Fibroblast of skin of back (primary cell): Measurements from ENCODE around the gene REEP3.
A peak's percentile ranks its signal among the peaks of the same experiment; 100 is the strongest.

ENCODE experiments used
- DNase-seq: peaks from one replicate; pipeline ENCODE4 v3.0.0-alpha.2; 2013

The REEP3 gene

GRCh38 chr10:63506554-63506953 lies 14.6 kb upstream of the REEP3 start:
- DNase-seq: no peak

- DNase-seq: peak; percentile 89
Observed at GRCh38 chr10:63515002-63515763, 6.0 kb upstream of the REEP3 start.

DNA sequence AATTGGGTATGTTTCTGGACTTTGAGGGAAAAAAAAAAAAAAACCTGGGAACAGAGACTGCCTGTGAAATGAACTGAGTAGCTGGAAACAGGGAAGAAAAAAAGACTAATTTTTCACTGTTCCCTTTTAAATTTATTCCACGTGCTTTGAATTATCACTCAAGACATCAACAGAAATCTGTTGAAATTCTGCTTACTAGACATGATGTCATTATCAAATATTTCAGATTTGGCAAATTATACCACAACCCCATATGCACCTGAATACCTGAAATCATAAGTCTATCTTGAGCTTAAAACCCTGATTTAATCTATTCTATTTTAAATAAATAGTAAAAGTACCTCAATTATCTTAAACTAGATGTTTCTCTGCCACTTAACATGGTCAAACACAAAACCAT lies 5.0 kb upstream of the REEP3 start:
- no peak for DNase-seq

DNA sequence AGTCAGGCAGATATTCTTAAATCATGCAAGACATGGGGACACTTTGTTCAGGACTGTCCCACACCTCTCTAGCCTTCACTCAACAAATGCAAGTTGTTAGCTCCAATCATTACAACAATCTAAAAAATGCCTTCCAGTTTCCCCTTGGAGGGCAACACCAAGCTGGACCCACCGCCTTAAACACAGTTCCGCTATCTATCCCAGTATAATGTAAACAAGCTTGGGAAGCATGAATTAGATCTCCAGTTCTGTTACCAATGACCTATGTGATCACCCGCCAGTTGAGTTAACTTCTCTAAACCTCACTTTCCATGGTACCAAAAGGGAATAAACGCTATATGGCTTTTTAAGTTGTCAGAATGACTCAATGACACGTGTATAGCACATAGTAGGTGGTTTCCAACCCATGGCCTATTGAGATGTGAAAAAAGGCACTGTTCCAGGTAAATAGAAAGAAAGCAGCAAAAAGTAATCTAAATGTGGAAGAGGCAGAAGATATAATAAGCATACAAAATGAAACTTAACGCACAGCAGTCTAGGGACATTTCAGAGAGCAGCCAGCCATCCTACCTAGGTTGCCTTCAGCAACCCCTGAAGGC lies 2.4 kb upstream of the REEP3 start:
- DNase-seq: no peak

DNA sequence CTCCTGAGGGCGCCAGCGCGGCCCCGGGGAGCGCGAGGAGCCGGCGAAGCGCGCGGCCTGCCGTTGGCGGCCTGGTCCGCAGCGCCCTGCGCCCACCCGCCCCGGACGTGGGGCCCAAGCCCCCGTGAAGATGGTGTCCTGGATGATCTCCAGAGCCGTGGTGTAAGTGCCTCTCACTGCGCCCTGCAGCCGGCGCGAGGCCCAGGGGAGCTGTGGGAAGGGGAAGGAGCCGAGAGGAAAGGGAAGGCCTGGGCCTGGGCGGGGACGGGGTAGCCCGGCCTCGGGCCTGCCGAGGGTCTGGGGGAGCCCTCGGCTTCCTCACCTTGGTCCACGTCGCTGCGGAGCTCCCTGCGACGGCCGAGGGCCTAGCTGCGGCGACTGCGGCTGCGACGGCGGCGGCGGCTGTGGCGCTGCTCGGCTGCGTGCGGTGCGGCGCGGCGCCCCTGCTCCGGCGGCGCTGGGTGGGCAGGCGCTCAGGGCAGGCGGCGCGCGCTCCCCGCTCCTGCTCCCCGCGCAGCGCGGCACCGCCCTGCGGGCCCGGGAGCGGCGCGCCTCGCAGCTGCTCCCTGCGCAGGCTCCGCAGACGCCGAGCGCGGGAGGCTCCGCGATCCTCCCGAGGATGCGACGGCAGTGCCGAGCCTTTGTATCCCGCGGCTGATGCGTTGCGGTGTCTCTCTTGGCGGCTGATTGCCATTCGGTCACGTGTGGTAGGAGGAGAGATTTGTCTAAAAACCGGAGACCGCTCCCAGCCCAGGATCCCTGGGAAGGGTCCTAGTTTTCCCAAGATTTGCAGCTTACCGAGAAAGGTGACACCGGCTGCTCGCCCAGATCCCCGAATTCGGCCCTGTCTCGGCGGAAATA lies 445 bp downstream of the REEP3 start:
- peak; percentile 79 for DNase-seq

- peak; percentile 27 for DNase-seq
Observed at GRCh38 chr10:63522277-63522687, 1.1 kb downstream of the REEP3 start.

DNA sequence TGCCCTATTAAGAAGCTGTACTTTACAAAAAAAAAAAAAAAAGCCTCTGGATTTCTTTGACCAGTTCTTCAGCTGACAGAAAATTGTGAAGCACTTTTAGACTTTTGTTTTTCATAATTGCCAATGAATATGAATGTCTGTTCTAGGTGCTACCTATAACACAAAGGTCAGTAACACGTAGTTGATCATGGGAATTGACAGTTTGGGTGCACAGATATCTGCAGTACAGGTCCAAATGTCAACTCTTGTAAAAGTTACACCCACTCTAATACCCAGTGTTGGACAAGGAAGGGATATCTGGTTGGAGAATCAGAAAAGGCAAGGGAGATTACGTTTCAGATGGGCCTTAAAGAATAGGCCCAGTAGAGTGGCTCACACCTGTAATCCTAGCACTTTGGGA lies 1.8 kb downstream of the REEP3 start:
- no peak for DNase-seq

DNA sequence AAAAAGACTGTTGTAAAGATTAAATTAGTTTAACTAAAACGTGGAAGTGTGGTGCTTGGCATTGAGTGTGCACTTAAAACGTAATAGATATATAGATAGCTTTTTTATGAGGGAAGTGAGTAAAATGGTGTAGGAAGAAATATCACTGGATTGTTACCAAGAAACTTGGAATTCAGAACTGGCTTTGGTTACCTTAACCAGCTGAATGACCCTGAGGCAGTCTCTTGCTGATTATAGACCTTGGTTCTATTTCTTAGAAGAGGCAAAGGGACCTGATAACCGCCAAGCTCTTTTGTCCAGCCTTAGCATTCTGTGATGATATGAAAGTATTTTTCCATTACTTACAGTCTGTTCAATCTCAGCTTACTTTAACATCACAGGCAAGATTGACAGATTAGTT lies 3.8 kb downstream of the REEP3 start:
- no peak for DNase-seq

GRCh38 chr10:63527401-63527800 lies 6.2 kb downstream of the REEP3 start:
- no peak for DNase-seq

DNA sequence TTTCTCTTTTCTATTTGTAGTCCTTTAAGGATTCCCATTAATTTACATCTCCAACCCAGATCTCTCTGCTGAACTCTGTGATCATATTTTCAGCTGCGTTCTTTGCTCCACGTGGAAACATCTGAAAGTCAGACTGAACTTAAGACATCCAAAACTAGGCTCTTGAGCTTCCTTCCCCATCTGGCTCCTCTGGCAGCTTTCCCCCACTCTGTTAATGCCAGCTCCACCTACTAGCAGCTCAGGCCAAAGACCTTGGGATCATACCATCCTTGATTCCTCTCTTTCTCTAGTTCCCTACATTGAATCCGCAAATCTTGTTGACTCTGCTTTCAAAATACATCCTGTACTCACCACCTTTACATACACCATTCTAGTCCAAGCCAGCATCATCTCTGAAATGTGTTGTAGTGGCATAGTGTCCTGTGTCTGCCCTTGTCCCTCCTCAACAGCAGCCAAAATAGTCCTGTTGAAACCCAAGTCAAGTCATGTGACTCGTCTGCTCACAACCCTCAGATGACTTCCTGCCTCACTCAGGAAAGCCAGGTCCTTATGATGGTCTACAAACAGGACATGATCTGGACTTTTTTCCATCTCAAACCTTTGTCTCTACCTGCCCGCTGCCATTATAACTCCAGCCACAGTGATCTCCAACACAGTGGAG lies 7.0 kb downstream of the REEP3 start:
- no peak for DNase-seq

DNA sequence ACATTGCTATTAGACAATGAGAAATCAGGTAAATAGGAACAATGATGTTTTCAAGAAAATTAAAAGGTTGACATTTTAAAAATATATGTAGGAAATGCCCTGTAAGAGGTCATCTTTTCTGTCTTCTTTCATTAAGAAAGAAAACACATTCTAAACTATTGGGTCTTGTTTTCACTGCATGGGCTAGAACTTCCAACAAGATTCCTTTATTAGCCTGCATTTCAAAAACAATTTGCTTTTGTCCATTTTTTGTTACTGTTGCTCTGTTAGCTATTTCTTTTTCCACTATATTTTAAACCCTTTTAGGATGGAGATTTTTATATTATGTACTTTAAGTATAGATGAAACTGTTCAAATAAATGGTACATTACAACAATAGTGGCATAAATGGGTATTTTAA lies 9.2 kb downstream of the REEP3 start:
- DNase-seq: no peak

DNA sequence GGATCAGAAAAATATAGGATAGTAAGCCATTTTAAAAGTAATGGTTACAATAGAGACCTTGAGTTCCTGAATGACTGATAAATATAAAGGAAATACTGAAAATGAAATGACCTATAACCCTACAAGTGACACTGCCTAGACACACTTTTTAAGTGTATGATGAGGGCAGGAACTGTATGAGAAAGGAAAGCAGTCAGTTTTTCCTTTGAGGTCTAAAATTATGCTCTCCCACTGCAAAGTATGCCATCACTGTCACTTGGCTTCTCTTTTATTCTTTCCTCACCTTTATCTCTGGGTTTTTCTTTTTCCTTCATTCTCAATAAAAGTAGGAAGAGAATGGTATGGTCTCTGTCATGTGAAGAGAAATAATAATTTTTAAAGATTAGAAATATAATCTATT lies 13.5 kb downstream of the REEP3 start:
- DNase-seq: no peak

- DNase-seq: no peak
Observed at GRCh38 chr10:63536698-63537097, 15.5 kb downstream of the REEP3 start.

DNA sequence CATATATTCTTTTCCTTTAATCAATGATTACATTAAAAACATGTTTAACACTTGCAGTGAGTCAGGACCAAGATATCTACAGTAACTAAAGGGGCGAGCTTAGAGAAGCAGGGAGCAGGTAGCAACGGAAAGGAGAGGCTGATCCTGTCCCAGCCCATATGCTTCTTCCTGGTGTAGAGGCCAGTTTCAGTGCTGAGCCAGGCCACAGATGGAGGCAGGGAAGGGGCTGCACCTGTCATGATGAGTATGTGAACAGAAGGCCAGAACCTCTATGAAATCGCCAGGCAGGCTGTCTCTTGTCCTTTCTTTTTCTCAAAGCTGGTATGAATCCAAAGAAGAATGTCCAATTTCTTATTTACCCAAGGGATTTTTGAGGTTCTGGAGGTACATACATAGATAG lies 16.3 kb downstream of the REEP3 start:
- DNase-seq: no peak

DNA sequence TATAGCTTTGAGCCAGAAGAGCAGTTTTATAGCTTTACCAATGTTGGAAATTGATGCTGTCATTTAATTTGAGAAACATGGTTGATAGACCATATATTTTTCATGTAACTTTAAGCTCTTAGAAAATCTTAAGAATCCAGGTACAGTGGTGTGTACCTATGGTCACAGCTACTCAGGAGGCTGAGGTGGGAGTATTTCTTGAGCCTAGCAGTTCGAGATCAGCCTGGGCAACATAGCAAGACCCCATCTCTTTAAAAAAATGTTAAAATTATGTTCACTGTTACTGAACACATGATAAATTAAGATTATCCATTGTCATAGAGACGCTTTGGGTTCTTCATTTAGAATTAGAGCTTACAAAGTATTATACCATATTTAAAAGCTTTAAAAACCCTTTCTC lies 18.2 kb downstream of the REEP3 start:
- no peak for DNase-seq

- DNase-seq: no peak
Observed at GRCh38 chr10:63539994-63540393, 18.8 kb downstream of the REEP3 start.

DNA sequence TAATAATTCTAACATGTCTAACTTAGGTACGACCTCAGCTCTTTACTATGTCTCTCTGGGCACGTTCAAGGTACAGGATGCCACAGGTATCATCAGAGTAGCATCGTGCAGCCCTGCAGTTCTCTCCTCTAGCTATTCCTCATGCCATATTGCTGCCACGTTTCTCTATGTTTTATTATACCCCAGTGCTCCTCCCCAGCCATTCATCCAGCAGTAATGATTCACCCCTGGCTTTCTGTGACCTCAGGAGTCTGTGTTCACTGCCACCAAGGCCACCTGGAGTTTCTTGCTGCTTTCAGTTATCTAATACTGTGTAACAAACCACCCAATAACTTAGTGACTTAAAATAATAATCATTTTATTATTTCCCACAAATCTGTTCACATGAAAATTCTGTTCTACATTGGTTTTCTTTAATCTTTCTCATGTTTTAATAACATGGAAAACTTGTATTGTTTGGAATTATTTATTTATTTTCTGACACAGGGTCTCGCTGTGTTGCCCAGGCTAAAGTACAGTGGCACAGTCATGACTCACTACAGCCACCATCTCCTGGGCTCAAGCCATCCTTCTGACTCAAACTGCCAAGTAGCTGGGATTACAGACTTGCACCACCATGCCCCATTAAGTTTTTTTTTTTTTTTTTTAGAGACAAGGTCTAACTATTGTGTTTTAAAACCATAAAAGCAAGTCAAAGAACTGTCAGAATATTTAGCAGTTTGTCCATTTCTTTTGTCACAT lies 21.8 kb downstream of the REEP3 start:
- DNase-seq: peak; percentile 76

DNA sequence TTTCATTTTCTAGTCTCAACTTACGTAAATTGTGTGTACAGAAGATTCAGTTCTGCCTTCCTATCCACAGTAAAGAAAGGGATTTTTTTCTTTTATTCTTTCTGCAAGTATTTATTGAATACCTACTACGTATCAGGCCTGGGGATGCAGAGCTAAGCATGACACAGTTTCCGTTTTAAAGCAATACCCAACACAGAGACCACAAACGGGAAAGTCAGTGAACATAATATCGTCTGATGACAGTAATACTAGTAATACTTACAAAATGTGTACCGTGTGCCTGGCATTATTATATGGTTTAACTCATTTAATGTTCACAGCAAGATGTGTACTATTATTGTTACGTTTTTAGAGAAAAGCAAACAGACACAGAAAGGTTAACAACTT lies 22.4 kb downstream of the REEP3 start:
- DNase-seq: no peak

- no peak for DNase-seq
Observed at GRCh38 chr10:63544418-63544817, 23.2 kb downstream of the REEP3 start.

DNA sequence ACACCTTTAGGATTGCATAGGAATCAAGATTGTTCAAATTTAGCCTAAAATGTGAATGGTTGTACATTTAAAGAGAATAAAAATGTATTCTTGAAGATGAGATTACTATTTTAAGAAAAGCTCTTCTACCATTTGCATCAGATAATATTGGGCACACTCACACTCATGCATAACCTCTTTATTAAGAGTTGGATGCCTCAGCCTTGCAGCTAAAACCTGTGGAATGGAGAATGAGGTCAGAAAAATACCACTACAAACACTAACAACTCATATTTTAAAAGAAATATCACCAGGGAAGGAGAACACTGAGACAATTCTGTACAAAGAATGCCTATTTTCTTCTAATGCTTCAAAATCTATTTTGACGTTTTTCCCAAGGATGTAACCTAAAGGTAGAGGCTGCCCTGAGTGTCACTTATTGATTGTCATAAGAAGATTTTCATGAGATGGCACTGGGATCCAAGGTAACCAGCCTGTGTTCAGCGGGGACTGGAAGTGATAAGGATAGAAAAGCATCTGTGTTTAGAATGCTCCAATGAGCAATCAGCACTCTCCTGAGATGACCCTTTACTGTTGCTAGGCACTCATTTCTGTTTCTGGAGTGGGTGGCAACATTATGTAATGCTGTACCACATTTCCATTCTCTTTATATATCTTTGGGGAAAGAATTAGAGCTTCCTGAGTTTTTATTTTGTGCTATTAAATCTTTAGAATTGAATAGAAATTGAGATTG lies 26.6 kb downstream of the REEP3 start:
- peak; percentile 59 for DNase-seq

DNA sequence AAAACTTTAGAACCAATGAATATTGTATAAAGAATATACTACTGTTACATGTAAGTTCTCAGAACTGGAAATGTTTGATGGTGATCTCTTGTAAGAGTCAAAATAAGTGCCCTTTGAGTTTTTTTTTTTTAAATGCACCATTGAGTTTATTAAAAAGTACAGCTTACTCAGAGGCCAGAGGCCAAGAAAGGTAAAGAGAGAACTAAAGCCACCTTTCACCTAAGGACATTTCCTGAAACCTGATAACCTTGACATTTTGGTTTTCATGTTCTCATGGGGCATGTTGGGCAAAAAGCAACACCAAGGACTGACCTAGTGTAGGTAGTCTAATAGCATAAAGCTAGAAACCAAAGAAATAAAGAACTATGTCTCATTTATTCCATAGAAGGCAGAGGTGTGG lies 27.7 kb downstream of the REEP3 start:
- no peak for DNase-seq

DNA sequence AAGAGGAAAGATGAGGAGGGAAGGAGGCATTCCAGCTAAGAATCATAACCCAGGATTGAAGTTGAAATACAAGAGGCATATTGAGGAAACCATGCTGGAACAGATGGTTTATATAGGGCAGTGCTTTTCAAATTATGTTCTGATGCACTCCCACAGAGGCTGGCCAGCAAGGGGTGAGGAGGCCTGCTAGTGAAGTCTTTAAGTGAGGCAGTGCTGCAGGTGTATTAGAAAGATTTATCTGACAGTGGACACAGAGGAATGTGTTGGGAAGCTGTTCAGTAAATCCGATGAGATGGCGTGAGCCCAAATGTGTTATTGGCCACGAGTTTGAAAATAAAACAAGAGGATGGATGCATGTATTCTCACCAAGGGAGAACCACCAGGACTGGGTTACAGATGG lies 28.6 kb downstream of the REEP3 start:
- no peak for DNase-seq
